GM20000 (cell line): ENCODE measurements around the gene CTNNA3.
A peak's percentile ranks its signal among the peaks of the same experiment; 100 is the strongest.

Source experiments
- DNase-seq: peaks from one replicate; pipeline ENCODE4 v3.0.0; 2012; ENCODE audit warnings: low spot score
- CTCF ChIP-seq: IDR thresholded peaks from 2 replicates; pipeline ENCODE4 v1.5.1; 2012; ENCODE audit warnings: mild to moderate bottlenecking, control low read depth; ENCODE audit errors: extremely low read depth, missing control alignments

The CTNNA3 gene

GRCh38 chr10:67319976-67320375 lies 376.0 kb downstream of the CTNNA3 start:
- no peak for TF ChIP-seq CTCF
- DNase-seq: no peak

- TF ChIP-seq CTCF: no peak
- no peak for DNase-seq
Measured at GRCh38 chr10:67308912-67309311, 387.1 kb downstream of the CTNNA3 start.

GRCh38 chr10:67306588-67307205 lies 389.3 kb downstream of the CTNNA3 start:
- TF ChIP-seq CTCF: peak; percentile 39
- DNase-seq: peak; percentile 25

GRCh38 chr10:67302701-67303100 lies 393.3 kb downstream of the CTNNA3 start:
- DNase-seq: no peak
- TF ChIP-seq CTCF: no peak

DNA sequence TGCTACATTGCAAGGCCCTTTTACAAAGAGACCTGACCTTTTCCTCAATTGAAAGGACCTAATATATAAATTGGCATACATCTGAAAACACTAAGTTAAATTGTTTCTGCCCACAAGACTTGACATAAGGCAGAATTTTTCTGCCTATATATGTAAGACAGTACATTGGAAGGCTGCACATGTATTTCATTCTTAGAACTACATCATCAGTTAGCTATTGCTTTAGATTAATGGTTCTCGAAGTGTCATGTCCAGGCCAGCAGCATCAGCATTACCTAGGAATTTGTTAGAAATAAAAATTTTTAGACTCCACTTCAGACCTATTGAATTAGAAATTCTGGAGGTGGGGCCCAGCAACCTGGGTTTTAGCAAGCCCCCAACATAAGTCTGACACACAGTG lies 396.2 kb downstream of the CTNNA3 start:
- DNase-seq: no peak
- TF ChIP-seq CTCF: no peak

- TF ChIP-seq CTCF: no peak
- DNase-seq: no peak
Measured at GRCh38 chr10:67297637-67298181, 398.3 kb downstream of the CTNNA3 start.

DNA sequence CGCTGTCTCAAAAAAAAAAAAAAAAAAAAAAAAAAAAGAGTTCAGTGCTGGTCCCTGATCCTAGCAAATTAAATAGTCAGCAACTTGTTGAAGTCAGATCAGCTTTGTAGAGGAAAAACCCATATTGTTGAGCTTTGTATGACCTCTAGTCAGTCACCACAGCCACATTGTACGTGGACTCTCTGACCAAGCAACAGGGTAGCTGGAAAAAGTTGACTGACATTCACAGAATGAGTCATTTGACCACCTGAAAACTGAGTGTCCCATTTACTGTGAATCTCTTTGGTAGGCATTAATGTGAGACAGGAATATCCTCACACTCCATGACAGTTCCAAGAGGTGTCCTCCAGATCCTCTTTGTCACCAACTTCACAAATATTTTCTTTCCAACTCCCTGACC lies 399.1 kb downstream of the CTNNA3 start:
- DNase-seq: no peak
- no peak for TF ChIP-seq CTCF
